Activated CD8-positive, alpha-beta T cell treated with anti-CD3 and anti-CD28 coated beads for 36 hours (primary cell): Measurements from ENCODE around the gene HIP1R. TPM values are rescaled to one million over a fixed set of nuclear protein-coding genes. Genes with fewer than 3 reads are reported as not detected.

Source experiments
- ATAC-seq: fragments of 200-7000 bp; cut with Tn5 transposase; one replicate; pipeline ENCODE4 v1.10.0; 2021; ENCODE audit warnings: mild to moderate bottlenecking, moderate library complexity
- CTCF ChIA-PET: fragments of 350-600 bp; sonication (Branson Sonifier 250); formaldehyde crosslinking; loops from one replicate; lab custom pipeline; 2021; ENCODE audit warnings: antibody characterized with exemption; lab: Charles Lee
- POLR2A ChIA-PET: fragments of 350-600 bp; sonication (Branson Sonifier 250); formaldehyde crosslinking; loops from one replicate; lab custom pipeline; 2021; ENCODE audit warnings: antibody characterized with exemption; lab: Charles Lee
- DNase-seq: peaks from one replicate; pipeline ENCODE4 v3.0.0-alpha.2; 2020
- H3K27ac Mint-ChIP-seq: one replicate; pipeline ENCODE4 v1.8.0; 2021; ENCODE audit warnings: mild to moderate bottlenecking, mixed read lengths
- H3K27me3 Mint-ChIP-seq: one replicate; pipeline ENCODE4 v1.8.0; 2021; ENCODE audit warnings: mixed read lengths
- H3K36me3 Mint-ChIP-seq: one replicate; pipeline ENCODE4 v1.8.0; 2021; ENCODE audit warnings: low read depth, mixed read lengths
- H3K4me1 Mint-ChIP-seq: one replicate; pipeline ENCODE4 v1.8.0; 2021; ENCODE audit warnings: low read depth, mixed read lengths
- H3K4me3 Mint-ChIP-seq: one replicate; pipeline ENCODE4 v1.8.0; 2021; ENCODE audit warnings: mild to moderate bottlenecking, moderate library complexity, mixed read lengths
- H3K9me3 Mint-ChIP-seq: one replicate; pipeline ENCODE4 v1.8.0; 2021; ENCODE audit warnings: mixed read lengths
- CTCF ChIP-seq: fragments of 200-600 bp; IDR thresholded peaks from one replicate; pipeline ENCODE4 v1.8.0; 2022; ENCODE audit warnings: antibody characterized with exemption, mild to moderate bottlenecking
- intact Hi-C: fragments of 100-400 bp; cut with micrococcal nuclease; formaldehyde crosslinking; loops from one replicate; pipeline ENCODE4 v1.10.0; 2022
- total RNA-seq, 2 experiments: library from RNA; stranded (reverse); gene quantifications; one replicate each; pipeline ENCODE4 v1.2.3, GENCODE V29; 2021

HIP1R gene
- total RNA-seq, 2 experiments from 2014 or later, result 22.8 to 22.9 TPM

GRCh38 chr12:122790393-122791075, 44.7 kb upstream of the HIP1R start:
- H3K27ac Mint-ChIP-seq, result no peak overlapping the region
- H3K4me3 Mint-ChIP-seq, result no peak overlapping the region
- no peak for ATAC-seq
- DNase-seq, result no peak
- ChIA-PET CTCF (interaction anchor here (0.9 to 1.6 kb wide), 3 partner anchors 13 to 161 kb away, joined by 3 to 5 read pairs (median 4); no protein-coding TSS in a partner anchor), POLR2A (interaction anchor here (0.9 kb wide), 1 partner anchor 9 kb away, joined by 3 read pairs; no protein-coding TSS in a partner anchor)
- peaks cover 2% of the 10 kb centered on the region for H3K4me1 Mint-ChIP-seq
- TF ChIP-seq CTCF, result no peak
- H3K36me3 Mint-ChIP-seq, result no peaks in the 10 kb centered on the region
- H3K9me3 Mint-ChIP-seq, result no peaks in the 10 kb centered on the region
- H3K27me3 Mint-ChIP-seq, result no peaks in the 10 kb centered on the region
- intact Hi-C loops, result loop anchor here (5.0 kb wide), 1 partner anchor 162 kb away; no protein-coding TSS in a partner anchor

- Mint-ChIP-seq H3K36me3 (no peaks in the 10 kb centered on the region), H3K4me1 (peaks cover 2% of the 10 kb centered on the region), H3K27ac (no peak overlapping the region), H3K4me3 (no peak overlapping the region), H3K9me3 (no peaks in the 10 kb centered on the region), H3K27me3 (no peaks in the 10 kb centered on the region)
- ChIA-PET CTCF (interaction anchor here (0.6 to 3.5 kb wide), 68 partner anchors 8 to 500 kb away, joined by 3 to 38 read pairs (median 4); partner anchors contain the start of gene OGFOD2), POLR2A (interaction anchor here (0.6 kb wide), 1 partner anchor 290 kb away, joined by 3 read pairs; no protein-coding TSS in a partner anchor)
- peak; percentile 74 for TF ChIP-seq CTCF
- ATAC-seq, result peak; percentile 75
- peak; percentile 9 for DNase-seq
- intact Hi-C loops, result loop anchor here (5.0 kb wide), 1 partner anchor 159 kb away; no protein-coding TSS in a partner anchor
These were observed 41.6 kb upstream of the HIP1R start for GRCh38 chr12:122793685-122794106.

- intact Hi-C loops, result no loop called here
- ChIA-PET POLR2A (no interaction called here), CTCF (interaction anchor here (0.8 to 3.4 kb wide), 3 partner anchors 14 to 170 kb away, joined by 3 to 38 read pairs (median 4); partner anchors contain the start of gene ABCB9)
- ATAC-seq, result no peak
- H3K27ac Mint-ChIP-seq, result no peak overlapping the region
- DNase-seq, result no peak
- H3K9me3 Mint-ChIP-seq, result no peaks in the 10 kb centered on the region
- no peaks in the 10 kb centered on the region for H3K27me3 Mint-ChIP-seq
- no peak for TF ChIP-seq CTCF
- H3K4me1 Mint-ChIP-seq, result peaks cover 2% of the 10 kb centered on the region
- no peaks in the 10 kb centered on the region for H3K36me3 Mint-ChIP-seq
- H3K4me3 Mint-ChIP-seq, result no peak overlapping the region
These were observed 39.5 kb upstream of the HIP1R start for GRCh38 chr12:122795807-122796206.

DNA sequence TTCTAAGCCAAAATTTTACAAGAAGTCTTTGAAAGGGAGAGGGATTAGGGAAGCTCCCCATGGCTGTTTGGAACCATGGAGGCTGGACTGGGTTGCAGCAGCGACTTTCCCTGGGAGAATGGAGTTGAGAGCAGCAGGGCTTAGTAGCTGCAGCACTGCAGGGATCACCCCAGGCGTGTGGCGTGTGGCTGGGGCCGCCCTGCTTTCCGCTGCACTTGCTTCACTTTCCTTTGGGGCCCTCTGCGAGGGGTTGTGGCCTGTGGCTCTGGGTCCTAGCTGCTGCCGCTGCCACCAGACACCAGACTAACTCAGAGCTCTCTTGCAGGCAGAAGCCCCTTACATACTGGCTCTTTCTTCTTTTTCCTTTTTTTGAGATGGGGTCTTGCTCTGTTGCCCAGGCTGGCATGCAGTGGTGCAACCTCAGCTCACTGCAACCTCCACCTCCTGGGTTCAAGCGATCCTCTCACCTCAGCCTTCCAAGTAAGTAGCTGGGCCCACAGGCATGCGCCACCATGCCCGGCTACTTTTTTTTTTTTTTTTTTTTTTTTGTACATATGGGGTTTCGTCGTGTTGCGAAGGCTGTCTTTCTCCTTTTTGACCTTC, 35.5 kb upstream of the HIP1R start:
- intact Hi-C loops, result no loop called here
- CTCF ChIA-PET, result interaction anchor here (1.1 to 1.4 kb wide), 3 partner anchors 9 to 438 kb away, joined by 3 read pairs; no protein-coding TSS in a partner anchor
- Mint-ChIP-seq H3K27me3 (no peaks in the 10 kb centered on the region), H3K4me1 (no peaks in the 10 kb centered on the region), H3K27ac (no peak overlapping the region), H3K4me3 (no peak overlapping the region), H3K36me3 (no peaks in the 10 kb centered on the region), H3K9me3 (no peaks in the 10 kb centered on the region)
- ATAC-seq, result peak; percentile 45
- POLR2A ChIA-PET, result interaction anchor here (0.8 kb wide), 1 partner anchor 193 kb away, joined by 3 read pairs; no protein-coding TSS in a partner anchor
- peak; percentile 27 for DNase-seq
- no peak for TF ChIP-seq CTCF
